OCI-LY1 (cell line): ENCODE results near the gene KCNK5.

Source experiments
- EZH2 ChIP-seq: fragments of 200-600 bp; sonication (generic), shearing (Covaris generic); IDR thresholded peaks from 2 replicates; pipeline ENCODE4 v1.8.0; 2017; ENCODE audit warnings: borderline replicate concordance, mixed run types, mild to moderate bottlenecking, antibody characterized with exemption, low read length, moderate library complexity, mixed read lengths
- TF ChIP-seq, protein P1 (sequence below): fragments of 200-600 bp; sonication (generic), shearing (Covaris generic); IDR thresholded peaks from 2 replicates; pipeline ENCODE4 v1.5.1; 2017; ENCODE audit warnings: mild to moderate bottlenecking, antibody characterized with exemption, low read length, moderate library complexity, mixed read lengths

DNA sequence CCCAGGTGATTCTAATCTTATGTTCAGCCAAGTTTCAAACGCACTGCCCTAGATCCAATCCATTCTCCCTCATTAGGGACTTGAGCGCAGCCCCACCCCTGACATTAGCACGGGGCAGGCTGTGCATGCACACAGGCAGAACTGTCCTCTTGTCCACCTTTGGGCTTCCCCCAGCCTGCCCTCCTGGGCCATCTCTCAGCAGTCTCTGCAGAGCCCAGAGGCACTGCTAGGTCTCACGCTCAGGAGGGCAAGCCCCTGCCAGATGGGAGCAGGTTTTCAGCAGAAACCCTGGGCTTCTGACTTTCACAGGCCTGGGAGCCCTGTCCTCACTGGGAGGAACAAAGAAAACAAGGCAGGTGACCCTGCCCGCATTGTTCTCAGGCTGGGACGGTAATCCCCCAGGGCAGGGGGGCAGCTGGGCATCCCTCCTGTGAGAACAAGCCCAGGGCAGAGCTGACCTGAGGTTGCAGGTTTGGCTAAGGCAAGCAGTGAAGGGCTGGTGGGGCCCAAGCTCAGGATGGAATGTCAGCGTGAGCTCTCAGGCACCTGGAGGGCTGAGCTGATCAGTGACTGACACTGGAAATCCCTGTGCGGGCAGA, 24.5 kb downstream of the KCNK5 start:
- TF ChIP-seq, protein P1, sequence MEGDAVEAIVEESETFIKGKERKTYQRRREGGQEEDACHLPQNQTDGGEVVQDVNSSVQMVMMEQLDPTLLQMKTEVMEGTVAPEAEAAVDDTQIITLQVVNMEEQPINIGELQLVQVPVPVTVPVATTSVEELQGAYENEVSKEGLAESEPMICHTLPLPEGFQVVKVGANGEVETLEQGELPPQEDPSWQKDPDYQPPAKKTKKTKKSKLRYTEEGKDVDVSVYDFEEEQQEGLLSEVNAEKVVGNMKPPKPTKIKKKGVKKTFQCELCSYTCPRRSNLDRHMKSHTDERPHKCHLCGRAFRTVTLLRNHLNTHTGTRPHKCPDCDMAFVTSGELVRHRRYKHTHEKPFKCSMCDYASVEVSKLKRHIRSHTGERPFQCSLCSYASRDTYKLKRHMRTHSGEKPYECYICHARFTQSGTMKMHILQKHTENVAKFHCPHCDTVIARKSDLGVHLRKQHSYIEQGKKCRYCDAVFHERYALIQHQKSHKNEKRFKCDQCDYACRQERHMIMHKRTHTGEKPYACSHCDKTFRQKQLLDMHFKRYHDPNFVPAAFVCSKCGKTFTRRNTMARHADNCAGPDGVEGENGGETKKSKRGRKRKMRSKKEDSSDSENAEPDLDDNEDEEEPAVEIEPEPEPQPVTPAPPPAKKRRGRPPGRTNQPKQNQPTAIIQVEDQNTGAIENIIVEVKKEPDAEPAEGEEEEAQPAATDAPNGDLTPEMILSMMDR = no peak
- TF ChIP-seq EZH2 = no peak
